Tibial nerve (tissue), 4 donors: ENCODE results near the gene SRRM2.

Experiments used
- CTCF ChIP-seq, 5 experiments: fragments of 200-600 bp in 3 of 5; fragments of 450-650 bp in 2 of 5; sonication (generic) in 3 of 5; IDR thresholded peaks; one replicate each; pipeline ENCODE4 v1.5.1; 2016 to 2019; ENCODE audit warnings: antibody characterized with exemption in 5 of 5, mild to moderate bottlenecking in 3 of 5, moderate library complexity in 2 of 5
- EP300 ChIP-seq, 2 donors: sonication (generic); formaldehyde crosslinking; IDR thresholded peaks; one replicate each; pipeline ENCODE4 v1.6.1; 2017; ENCODE audit warnings: antibody characterized with exemption in 2 of 2, mild to moderate bottlenecking in 1 of 2
- POLR2A ChIP-seq, 2 donors: fragments of 450-650 bp; IDR thresholded peaks; one replicate each; pipeline ENCODE4 v1.6.1; 2017; ENCODE audit warnings: antibody characterized with exemption in 2 of 2, mild to moderate bottlenecking in 2 of 2, moderate library complexity in 2 of 2

- TF ChIP-seq CTCF (IDR thresholded peaks at IDR 0.05) (no peak), POLR2A (IDR thresholded peaks at IDR 0.05) (no peak), EP300 (IDR thresholded peaks at IDR 0.05) (no peak)
Measured at GRCh38 chr16:2702871-2703745, 49.3 kb upstream of the SRRM2 start.
